Heart right ventricle (tissue), 16 donors: Measurements from ENCODE around the gene CD8B2. TPM values are rescaled to one million over a fixed set of nuclear protein-coding genes. Genes with fewer than 3 reads are reported as not detected.

ENCODE experiments used
- ATAC-seq, 8 donors: fragments of 200-7000 bp; cut with Tn5 transposase; one replicate each; pipeline ENCODE4 v1.9.1; 2020; ENCODE audit warnings: mild to moderate bottlenecking in 8 of 8, moderate library complexity in 8 of 8, moderate number of reproducible peaks in 1 of 8
- DNase-seq, 2 donors: peaks; one replicate each; pipeline ENCODE4 v3.0.0-alpha.2; 2020
- H3K27ac ChIP-seq, 10 donors: fragments of 200-600 bp; sonication (generic) in 2 of 10; one replicate each; pipeline versions ENCODE4 v1.5.0 to v1.8.0; 2020 to 2022; ENCODE audit warnings: mild to moderate bottlenecking in 3 of 10
- H3K27me3 ChIP-seq, 7 donors: fragments of 200-600 bp; one replicate each; pipeline ENCODE4 v1.8.0; 2021 to 2022; ENCODE audit warnings: mild to moderate bottlenecking in 2 of 7
- H3K36me3 ChIP-seq, 9 donors: fragments of 200-600 bp; sonication (generic) in 1 of 9; one replicate each; pipeline versions ENCODE4 v1.5.0 to v1.8.0; 2020 to 2022; ENCODE audit warnings: mild to moderate bottlenecking in 2 of 9
- H3K4me1 ChIP-seq, 9 donors: fragments of 200-600 bp; sonication (generic) in 1 of 9; one replicate each; pipeline versions ENCODE4 v1.5.0 to v1.8.0; 2020 to 2022; ENCODE audit warnings: mild to moderate bottlenecking in 4 of 9
- H3K4me3 ChIP-seq, 10 donors: fragments of 200-600 bp; sonication (generic) in 2 of 10; one replicate each; pipeline versions ENCODE4 v1.5.0 to v1.8.0; 2020 to 2022; ENCODE audit warnings: mild to moderate bottlenecking in 7 of 10, moderate library complexity in 2 of 10
- H3K9me3 ChIP-seq, 11 donors: fragments of 200-600 bp in 10 of 11; sonication (generic) in 2 of 11; one replicate each; pipeline versions ENCODE4 v1.5.0 to v1.8.0; 2013 to 2022; ENCODE audit warnings: mild to moderate bottlenecking in 2 of 11, control low read depth in 1 of 11, moderate library complexity in 1 of 11
- CTCF ChIP-seq, 9 donors: fragments of 200-600 bp; sonication (generic) in 2 of 9; IDR thresholded peaks; one replicate each; pipeline versions ENCODE4 v1.5.0 to v1.8.0; 2021 to 2022; ENCODE audit warnings: antibody characterized with exemption in 9 of 9, mild to moderate bottlenecking in 5 of 9, moderate library complexity in 1 of 9
- WGBS, 2 donors: extraction: QIAGEN DNeasy Blood & Tissue Kit; methylation state at CpG; one replicate each; pipeline ENCODE4 v1.1.7; 2013; ENCODE audit warnings: inconsistent platforms in 1 of 2; 5-methylcytosine and 5-hydroxymethylcytosine counted together
- intact Hi-C, 10 donors: fragments of 100-400 bp; cut with DNase I; formaldehyde crosslinking; loops; one replicate each; pipeline versions ENCODE4 v1.11.1 to v1.14.2; 2022
- polyA plus RNA-seq, 2 donors: library from polyadenylated mRNA; stranded (reverse); fragments of 200-250 nt; gene quantifications; one replicate each; pipeline ENCODE4 v1.2.3, GENCODE V29; 2013
- total RNA-seq, 10 donors: library from RNA; stranded (reverse); fragmentation: NEBNext Ultra II Directional in 3 of 10; extraction: Animal tissue kit (Norgen Biotek cat#: 25700) in 3 of 10; gene quantifications; one replicate each; pipeline versions ENCODE4 v1.2.1 to v1.2.4, GENCODE V29; 2021 to 2023
- donor health status: Arrhythmogenic right ventricular cardiomyopathy.
- donor health status: ischemic (EF 13 %, LVEDD 7.1; RV severe dilation, severe dysfunction).
- donor health status: healthy with polysubstance abuse.
- donor health status: DM: no; HTN: yes; CAD: no.
- donor health status: DM: no; HTN: no; CAD: no.
- donor health status: ischemic (EF 25% LVEDD 6.9; RV normal size, moderate dysfunction).
- donor health status: ischemic (EF 25% LVEDD 5.7; RV mildly dilated, moderate dysfunction).
- donor health status: healthy.
- donor health status: DM: yes; HTN: yes; CAD: no.
- donor health status: Ischemic cardiomyopathy.
- donor health status: ischemic (EF 35%, LVEDD 5.7; RV mildly dilated, moderate dysfunction).
- donor health status: nonischemic (EF 11% LVEDD 7.7; RV severe dilation, severe dysfunction).
- donor health status: DM: yes; HTN: yes; CAD: no.
- donor health status: PGD.
- donor health status: ischemic (EF 29% LVEDD 5.4; RV normal size, mild dysfunction).
- donor health status: nonischemic (EF 23%, LVEDD 6.1; RV moderate dilation, normal function).

The CD8B2 gene
- total and polyA plus RNA-seq, 12 donors = 0.12 TPM; not detected in 11

- Histone ChIP-seq H3K27ac (no peak overlapping the region), H3K27me3 (peaks cover 0 to 41% (median 16%) of the 10 kb centered on the region in 7 donors), H3K9me3 (no peaks in the 10 kb centered on the region), H3K4me1 (peaks cover 0 to 22% (median 3%) of the 10 kb centered on the region in 9 donors), H3K36me3 (no peaks in the 10 kb centered on the region), H3K4me3 (no peak overlapping the region)
- no peak for TF ChIP-seq CTCF (IDR thresholded peaks at IDR 0.05)
- 38 to 48% methylated on average over 14 of the region's 14 CpGs for WGBS, 2 donors
- peak in 1 of 2 donors; percentile 30 for DNase-seq
- intact Hi-C loops = loop anchor here in 3 of 10 donors (5.0 to 10.0 kb wide), 2 partner anchors 35 to 443 kb away; no protein-coding TSS in a partner anchor
- ATAC-seq = peak in 1 of 8 donors; percentile 29
These were observed 60.2 kb downstream of the CD8B2 start for GRCh38 chr2:106547164-106547903.

- ATAC-seq (no peak), DNase-seq (no peak)
- no peaks in the 10 kb centered on the region for H3K36me3 ChIP-seq
- TF ChIP-seq CTCF (IDR thresholded peaks at IDR 0.05) = no peak
- H3K27ac ChIP-seq = no peak overlapping the region
- H3K4me1 ChIP-seq = peaks cover 0 to 9% (median 0%) of the 10 kb centered on the region in 9 donors
- no peak overlapping the region for H3K4me3 ChIP-seq
- H3K9me3 ChIP-seq = peaks cover 0 to 2% (median 0%) of the 10 kb centered on the region in 11 donors
- WGBS, 2 donors = 68 to 71% methylated on average over 7 of the region's 7 CpGs
- peaks cover 0 to 17% (median 0%) of the 10 kb centered on the region in 7 donors for H3K27me3 ChIP-seq
- intact Hi-C loops = no loop called here
These were observed 64.4 kb downstream of the CD8B2 start for GRCh38 chr2:106551417-106552130.

- Histone ChIP-seq H3K9me3 (peaks cover 0 to 3% (median 0%) of the 10 kb centered on the region in 11 donors), H3K27ac (no peak overlapping the region), H3K36me3 (no peaks in the 10 kb centered on the region), H3K27me3 (peaks cover 0 to 9% (median 0%) of the 10 kb centered on the region in 7 donors), H3K4me1 (no peaks in the 10 kb centered on the region), H3K4me3 (no peak overlapping the region)
- TF ChIP-seq CTCF (IDR thresholded peaks at IDR 0.05) = no peak
- no peak for ATAC-seq
- intact Hi-C loops = no loop called here
- WGBS, 2 donors = 62 to 67% methylated on average over 6 of the region's 6 CpGs
- DNase-seq = no peak
These were observed 65.8 kb downstream of the CD8B2 start for GRCh38 chr2:106552921-106553320.

GRCh38 chr2:106553321-106553720 lies 66.2 kb downstream of the CD8B2 start:
- Histone ChIP-seq H3K4me3 (no peak overlapping the region), H3K27ac (no peak overlapping the region), H3K27me3 (peaks cover 0 to 6% (median 0%) of the 10 kb centered on the region in 7 donors), H3K36me3 (no peaks in the 10 kb centered on the region), H3K9me3 (peaks cover 0 to 3% (median 0%) of the 10 kb centered on the region in 11 donors), H3K4me1 (no peaks in the 10 kb centered on the region)
- DNase-seq = no peak
- ATAC-seq = no peak
- TF ChIP-seq CTCF (IDR thresholded peaks at IDR 0.05) = no peak
- intact Hi-C loops = no loop called here
- 71 to 82% methylated on average over 6 of the region's 6 CpGs for WGBS, 2 donors
